Natural killer cell (primary cell): ENCODE data around the gene NRCAM. TPM values are rescaled to one million over a fixed set of nuclear protein-coding genes. Genes with fewer than 3 reads are reported as not detected.

Experiments
- ATAC-seq, 3 donors: fragments of 150-1000 bp in 2 of 3; fragments of 200-7000 bp in 1 of 3; cut with Tn5 transposase; 1 replicate in 1 of 3; 2 replicates in 2 of 3; pipeline ENCODE4 v1.10.0; 2021; ENCODE audit warnings: mild to moderate bottlenecking in 2 of 3, moderate library complexity in 2 of 3
- DNase-seq, 2 donors: peaks; one replicate each; pipeline versions ENCODE4 v3.0.0 to v3.0.0-alpha.2; 2013 to 2021; ENCODE audit warnings: mixed read lengths in 1 of 2
- H3K27ac ChIP-seq: one replicate; pipeline ENCODE4 v1.5.1; 2013; ENCODE audit warnings: mild to moderate bottlenecking, low read length
- H3K27me3 ChIP-seq: one replicate; pipeline ENCODE4 v1.6.1; 2013; ENCODE audit warnings: low read length; ENCODE audit not compliant: control insufficient read depth, insufficient read depth
- H3K36me3 ChIP-seq: one replicate; pipeline ENCODE4 v1.6.1; 2013; ENCODE audit warnings: low read length; ENCODE audit not compliant: control insufficient read depth, insufficient read depth
- H3K4me1 ChIP-seq: one replicate; pipeline ENCODE4 v1.6.1; 2013; ENCODE audit warnings: low read length; ENCODE audit not compliant: control insufficient read depth, insufficient read depth
- H3K4me3 ChIP-seq: one replicate; pipeline ENCODE4 v1.5.1; 2013; ENCODE audit warnings: low read length
- H3K9me3 ChIP-seq: one replicate; pipeline ENCODE4 v1.6.1; 2013; ENCODE audit warnings: low read length; ENCODE audit not compliant: control insufficient read depth, insufficient read depth
- H3K27ac Mint-ChIP-seq, 2 donors: one replicate each; pipeline ENCODE4 v1.8.0; 2022; ENCODE audit warnings: mild to moderate bottlenecking in 2 of 2, mixed read lengths in 2 of 2, moderate library complexity in 1 of 2
- H3K27me3 Mint-ChIP-seq, 2 donors: one replicate each; pipeline ENCODE4 v1.8.0; 2022; ENCODE audit warnings: low read depth in 2 of 2, mixed read lengths in 2 of 2
- H3K36me3 Mint-ChIP-seq: one replicate; pipeline ENCODE4 v1.8.0; 2022; ENCODE audit warnings: mixed read lengths
- H3K4me1 Mint-ChIP-seq, 2 donors: one replicate each; pipeline ENCODE4 v1.8.0; 2022; ENCODE audit warnings: mixed read lengths in 2 of 2
- H3K4me3 Mint-ChIP-seq: one replicate; pipeline ENCODE4 v1.8.0; 2022; ENCODE audit warnings: mild to moderate bottlenecking, moderate library complexity, mixed read lengths
- H3K9me3 Mint-ChIP-seq, 2 donors: one replicate each; pipeline ENCODE4 v1.8.0; 2022; ENCODE audit warnings: mixed read lengths in 2 of 2
- WGBS: methylation state at CpG from one replicate; pipeline ENCODE4 v1.1.7; 2013; ENCODE audit warnings: missing lambda C conversion rate; ENCODE audit not compliant: insufficient coverage; 5-methylcytosine and 5-hydroxymethylcytosine counted together
- intact Hi-C: fragments of 100-400 bp; cut with micrococcal nuclease; formaldehyde crosslinking; loops from one replicate; pipeline ENCODE4 v1.14.2; 2022
- total RNA-seq, 4 donors: library from RNA; stranded (reverse); fragments of 120-200 nt in 1 of 4; gene quantifications; one replicate each; pipeline versions ENCODE4 v1.2.3 to v1.2.4, GENCODE V29; 2013 to 2022
- TF ChIP-seq, protein P1 (sequence below): fragments of 200-600 bp; IDR thresholded peaks from one replicate; pipeline ENCODE4 v1.8.0; 2022; ENCODE audit warnings: antibody characterized with exemption

Gene NRCAM
- total RNA-seq, 3 donors from 2014 or later (not counting 1 experiment from before 2014, with no cell fraction given), result 0.27 to 0.95 (median 0.52) TPM

DNA sequence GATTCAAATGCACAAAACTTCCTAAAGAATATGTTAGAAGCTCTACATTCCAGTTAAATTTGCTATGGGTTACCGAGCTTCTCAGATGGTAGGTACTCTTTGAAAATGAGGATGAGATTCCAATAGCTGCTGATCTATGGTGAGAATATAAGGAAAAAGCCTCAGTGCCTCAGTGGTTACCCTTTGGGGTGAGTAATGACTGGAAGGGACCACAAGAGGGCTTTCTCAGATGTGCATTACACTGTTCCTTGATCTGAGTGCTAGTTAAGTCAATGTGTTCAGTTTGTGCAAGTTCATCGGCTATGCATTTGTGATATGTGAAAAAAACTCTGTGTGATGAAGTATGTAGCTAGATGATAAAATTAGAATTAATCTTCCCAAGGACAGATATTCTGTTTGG, 3.5 kb downstream of the NRCAM start:
- no peak overlapping the region for H3K27ac Mint-ChIP-seq
- no peaks in the 10 kb centered on the region for H3K36me3 Mint-ChIP-seq
- WGBS, result 72% methylated on average over 2 of the region's 2 CpGs
- peaks cover 35 to 63% of the 10 kb centered on the region in 2 donors for H3K27me3 Mint-ChIP-seq
- peaks cover 3 to 4% of the 10 kb centered on the region in 2 donors for H3K4me1 Mint-ChIP-seq
- Histone ChIP-seq H3K4me1 (peaks cover 7% of the 10 kb centered on the region), H3K27me3 (peaks cover 14% of the 10 kb centered on the region), H3K4me3 (no peak overlapping the region), H3K9me3 (no peaks in the 10 kb centered on the region), H3K27ac (no peak overlapping the region), H3K36me3 (no peaks in the 10 kb centered on the region)
- TF ChIP-seq, protein P1, sequence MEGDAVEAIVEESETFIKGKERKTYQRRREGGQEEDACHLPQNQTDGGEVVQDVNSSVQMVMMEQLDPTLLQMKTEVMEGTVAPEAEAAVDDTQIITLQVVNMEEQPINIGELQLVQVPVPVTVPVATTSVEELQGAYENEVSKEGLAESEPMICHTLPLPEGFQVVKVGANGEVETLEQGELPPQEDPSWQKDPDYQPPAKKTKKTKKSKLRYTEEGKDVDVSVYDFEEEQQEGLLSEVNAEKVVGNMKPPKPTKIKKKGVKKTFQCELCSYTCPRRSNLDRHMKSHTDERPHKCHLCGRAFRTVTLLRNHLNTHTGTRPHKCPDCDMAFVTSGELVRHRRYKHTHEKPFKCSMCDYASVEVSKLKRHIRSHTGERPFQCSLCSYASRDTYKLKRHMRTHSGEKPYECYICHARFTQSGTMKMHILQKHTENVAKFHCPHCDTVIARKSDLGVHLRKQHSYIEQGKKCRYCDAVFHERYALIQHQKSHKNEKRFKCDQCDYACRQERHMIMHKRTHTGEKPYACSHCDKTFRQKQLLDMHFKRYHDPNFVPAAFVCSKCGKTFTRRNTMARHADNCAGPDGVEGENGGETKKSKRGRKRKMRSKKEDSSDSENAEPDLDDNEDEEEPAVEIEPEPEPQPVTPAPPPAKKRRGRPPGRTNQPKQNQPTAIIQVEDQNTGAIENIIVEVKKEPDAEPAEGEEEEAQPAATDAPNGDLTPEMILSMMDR, result no peak
- H3K9me3 Mint-ChIP-seq, result no peaks in the 10 kb centered on the region
- DNase-seq (peak in 1 of 2 donors; percentile 63), ATAC-seq (no peak)
- intact Hi-C loops, result no loop called here
- no peak overlapping the region for H3K4me3 Mint-ChIP-seq

DNA sequence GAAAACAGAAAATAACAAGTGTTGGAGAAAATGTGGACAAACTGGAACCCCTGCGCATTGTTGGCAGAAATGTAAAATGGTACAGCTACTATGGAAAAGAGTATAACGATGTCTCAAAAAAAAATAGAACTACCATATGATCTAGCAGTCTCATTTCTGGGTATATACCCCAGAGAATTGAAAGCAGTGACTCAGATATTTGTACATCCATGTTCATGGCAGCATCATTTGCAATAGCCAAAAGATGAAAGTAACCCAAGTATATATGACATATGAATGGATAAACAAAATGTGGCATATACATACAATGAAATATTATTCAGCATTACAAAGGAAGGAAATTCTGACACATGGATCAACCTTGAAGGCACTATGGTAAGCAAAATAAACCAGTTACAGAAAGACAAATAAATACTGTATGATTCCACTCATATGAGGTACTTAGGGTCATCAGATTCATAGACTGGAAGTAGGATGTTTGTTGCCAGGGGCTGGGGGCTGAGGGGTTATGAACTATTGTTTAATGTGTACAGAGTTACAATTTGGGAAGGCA, 4.9 kb downstream of the NRCAM start:
- peaks cover 0 to 3% of the 10 kb centered on the region in 2 donors for H3K4me1 Mint-ChIP-seq
- no peak overlapping the region for H3K4me3 Mint-ChIP-seq
- no peaks in the 10 kb centered on the region for H3K36me3 Mint-ChIP-seq
- no peak overlapping the region for H3K27ac ChIP-seq
- no peak overlapping the region for H3K4me3 ChIP-seq
- H3K27me3 Mint-ChIP-seq, result peaks cover 25 to 52% of the 10 kb centered on the region in 2 donors
- ATAC-seq (no peak), DNase-seq (no peak)
- WGBS, result 100% methylated on average over 1 of the region's 2 CpGs
- no peak overlapping the region for H3K27ac Mint-ChIP-seq
- H3K9me3 Mint-ChIP-seq, result no peaks in the 10 kb centered on the region
- H3K36me3 ChIP-seq, result no peaks in the 10 kb centered on the region
- TF ChIP-seq, protein P1, result no peak
- H3K9me3 ChIP-seq, result no peaks in the 10 kb centered on the region
- intact Hi-C loops, result no loop called here
- peaks cover 14% of the 10 kb centered on the region for H3K27me3 ChIP-seq
- peaks cover 7% of the 10 kb centered on the region for H3K4me1 ChIP-seq

DNA sequence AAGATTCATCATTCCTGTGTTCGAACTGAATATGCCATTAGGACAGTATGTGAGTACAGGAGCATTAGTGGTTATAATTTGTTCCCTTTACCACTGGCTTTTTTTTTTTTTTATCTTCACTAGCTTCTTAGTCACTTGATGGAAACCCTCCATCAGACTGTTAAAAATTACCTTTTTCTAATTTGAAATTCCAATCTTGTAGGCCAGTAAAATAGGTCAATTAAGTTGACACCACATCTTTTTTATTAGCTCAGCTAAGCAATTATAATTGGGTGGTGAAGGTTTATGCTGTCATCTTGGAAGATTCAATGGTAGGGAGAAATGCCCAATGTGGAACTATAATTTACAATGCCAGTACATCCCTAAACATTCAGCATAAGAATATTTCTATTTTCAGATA, 6.1 kb downstream of the NRCAM start:
- Mint-ChIP-seq H3K4me3 (no peak overlapping the region), H3K27me3 (peaks cover 25 to 52% of the 10 kb centered on the region in 2 donors), H3K9me3 (no peaks in the 10 kb centered on the region), H3K36me3 (no peaks in the 10 kb centered on the region), H3K27ac (no peak overlapping the region), H3K4me1 (peaks cover 0 to 3% of the 10 kb centered on the region in 2 donors)
- H3K27me3 ChIP-seq, result peaks cover 11% of the 10 kb centered on the region
- H3K9me3 ChIP-seq, result no peaks in the 10 kb centered on the region
- no peak overlapping the region for H3K27ac ChIP-seq
- no CpG with 5 or more reads among the region's 1 CpG for WGBS
- intact Hi-C loops, result no loop called here
- no peaks in the 10 kb centered on the region for H3K36me3 ChIP-seq
- ATAC-seq (no peak), DNase-seq (no peak)
- no peak overlapping the region for H3K4me3 ChIP-seq
- no peaks in the 10 kb centered on the region for H3K4me1 ChIP-seq
- TF ChIP-seq, protein P1, result no peak

DNA sequence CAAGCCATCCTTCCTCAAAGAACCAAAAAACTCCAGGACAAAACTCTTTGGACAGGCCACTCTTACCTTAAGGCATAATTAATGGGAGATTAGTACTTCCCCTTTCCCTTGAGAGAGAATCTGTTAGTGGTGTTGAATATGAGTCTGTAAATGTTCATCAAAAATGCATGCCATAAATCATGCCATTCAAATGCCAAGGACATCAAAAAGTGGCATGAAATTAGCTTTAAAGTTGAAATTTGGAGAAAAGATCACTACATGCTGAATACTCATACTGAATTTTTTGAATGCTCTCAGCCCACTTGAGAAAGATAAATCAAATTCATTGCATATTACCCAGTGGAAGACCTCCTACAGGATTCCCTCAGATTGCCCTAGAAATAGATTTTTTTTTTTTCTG, 6.7 kb downstream of the NRCAM start:
- peaks cover 10% of the 10 kb centered on the region for H3K27me3 ChIP-seq
- H3K4me1 ChIP-seq, result no peaks in the 10 kb centered on the region
- H3K4me3 ChIP-seq, result no peak overlapping the region
- no peaks in the 10 kb centered on the region for H3K36me3 ChIP-seq
- Mint-ChIP-seq H3K27me3 (peaks cover 23 to 50% of the 10 kb centered on the region in 2 donors), H3K9me3 (no peaks in the 10 kb centered on the region), H3K27ac (no peak overlapping the region), H3K4me3 (no peak overlapping the region), H3K36me3 (no peaks in the 10 kb centered on the region), H3K4me1 (peaks cover 0 to under 1% of the 10 kb centered on the region in 2 donors)
- ATAC-seq (no peak), DNase-seq (no peak)
- intact Hi-C loops, result no loop called here
- no peaks in the 10 kb centered on the region for H3K9me3 ChIP-seq
- TF ChIP-seq, protein P1, result no peak
- H3K27ac ChIP-seq, result no peak overlapping the region
